Liver (tissue), 3 donors: ENCODE data around the gene SOCS4.
"Not testable (repeated sequence)": the region's sequence is repeated elsewhere in the genome, so short reads cannot be mapped to it uniquely, and the experiment has no call there.

ENCODE experiments used
- CTCF ChIP-seq: fragments of 150-350 bp; IDR thresholded peaks from 2 replicates; pipeline ENCODE4 v1.5.1; 2017; ENCODE audit warnings: improper control_type of control experiment, low read depth, low read length; ENCODE audit not compliant: missing input control
- JUND ChIP-seq, 2 donors: IDR thresholded peaks; 2 replicates each; pipeline ENCODE4 v1.6.1; 2016; ENCODE audit warnings: antibody characterized with exemption in 2 of 2
- RAD21 ChIP-seq, 2 donors: IDR thresholded peaks; 2 replicates each; pipeline ENCODE4 v1.6.1; 2016; ENCODE audit warnings: antibody characterized with exemption in 2 of 2, mild to moderate bottlenecking in 2 of 2
- SP1 ChIP-seq: IDR thresholded peaks from 2 replicates; pipeline ENCODE4 v1.6.1; 2018; ENCODE audit warnings: antibody characterized with exemption, mild to moderate bottlenecking
- YY1 ChIP-seq: IDR thresholded peaks from 2 replicates; pipeline ENCODE4 v1.6.1; 2016; ENCODE audit warnings: antibody characterized with exemption, mild to moderate bottlenecking
- TF ChIP-seq, protein P1 (sequence below): IDR thresholded peaks from 2 replicates; pipeline ENCODE4 v1.6.1; 2016; ENCODE audit warnings: antibody characterized with exemption, mild to moderate bottlenecking
- TF ChIP-seq, protein P2 (sequence below): IDR thresholded peaks from 2 replicates; pipeline ENCODE4 v1.6.1; 2016; ENCODE audit warnings: antibody characterized with exemption
- donor health status: healthy.
- donor health status: healthy.

DNA sequence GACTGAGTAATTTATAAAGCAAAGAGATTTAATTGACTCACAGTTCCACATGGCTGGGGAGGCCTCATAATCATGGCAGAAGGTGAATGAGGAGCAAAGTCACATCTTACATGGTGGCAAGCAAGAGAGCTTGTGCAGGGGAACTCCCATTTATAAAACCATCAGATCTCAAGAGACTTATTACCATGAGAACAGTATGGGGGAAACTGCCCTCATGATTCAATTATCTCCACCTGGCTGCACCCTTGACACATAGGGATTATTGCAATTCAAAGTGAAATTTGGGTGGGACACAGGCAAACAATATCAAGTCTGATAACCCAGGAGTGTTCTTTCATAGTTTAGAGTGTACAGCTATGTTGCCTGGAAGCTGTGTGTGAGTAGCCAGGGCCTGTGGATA, 11.0 kb downstream of the SOCS4 start:
- TF ChIP-seq, protein P1, sequence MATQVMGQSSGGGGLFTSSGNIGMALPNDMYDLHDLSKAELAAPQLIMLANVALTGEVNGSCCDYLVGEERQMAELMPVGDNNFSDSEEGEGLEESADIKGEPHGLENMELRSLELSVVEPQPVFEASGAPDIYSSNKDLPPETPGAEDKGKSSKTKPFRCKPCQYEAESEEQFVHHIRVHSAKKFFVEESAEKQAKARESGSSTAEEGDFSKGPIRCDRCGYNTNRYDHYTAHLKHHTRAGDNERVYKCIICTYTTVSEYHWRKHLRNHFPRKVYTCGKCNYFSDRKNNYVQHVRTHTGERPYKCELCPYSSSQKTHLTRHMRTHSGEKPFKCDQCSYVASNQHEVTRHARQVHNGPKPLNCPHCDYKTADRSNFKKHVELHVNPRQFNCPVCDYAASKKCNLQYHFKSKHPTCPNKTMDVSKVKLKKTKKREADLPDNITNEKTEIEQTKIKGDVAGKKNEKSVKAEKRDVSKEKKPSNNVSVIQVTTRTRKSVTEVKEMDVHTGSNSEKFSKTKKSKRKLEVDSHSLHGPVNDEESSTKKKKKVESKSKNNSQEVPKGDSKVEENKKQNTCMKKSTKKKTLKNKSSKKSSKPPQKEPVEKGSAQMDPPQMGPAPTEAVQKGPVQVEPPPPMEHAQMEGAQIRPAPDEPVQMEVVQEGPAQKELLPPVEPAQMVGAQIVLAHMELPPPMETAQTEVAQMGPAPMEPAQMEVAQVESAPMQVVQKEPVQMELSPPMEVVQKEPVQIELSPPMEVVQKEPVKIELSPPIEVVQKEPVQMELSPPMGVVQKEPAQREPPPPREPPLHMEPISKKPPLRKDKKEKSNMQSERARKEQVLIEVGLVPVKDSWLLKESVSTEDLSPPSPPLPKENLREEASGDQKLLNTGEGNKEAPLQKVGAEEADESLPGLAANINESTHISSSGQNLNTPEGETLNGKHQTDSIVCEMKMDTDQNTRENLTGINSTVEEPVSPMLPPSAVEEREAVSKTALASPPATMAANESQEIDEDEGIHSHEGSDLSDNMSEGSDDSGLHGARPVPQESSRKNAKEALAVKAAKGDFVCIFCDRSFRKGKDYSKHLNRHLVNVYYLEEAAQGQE: not testable (repeated sequence)
- TF ChIP-seq, protein P2, sequence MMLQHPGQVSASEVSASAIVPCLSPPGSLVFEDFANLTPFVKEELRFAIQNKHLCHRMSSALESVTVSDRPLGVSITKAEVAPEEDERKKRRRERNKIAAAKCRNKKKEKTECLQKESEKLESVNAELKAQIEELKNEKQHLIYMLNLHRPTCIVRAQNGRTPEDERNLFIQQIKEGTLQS: not testable (repeated sequence)
- TF ChIP-seq CTCF; YY1; JUND (IDR thresholded peaks at IDR 0.05); RAD21 (IDR thresholded peaks at IDR 0.05); SP1: not testable (repeated sequence)
